OCI-LY1 (cell line): ENCODE data around the gene TGM1.

Source experiments
- CTCF ChIP-seq: fragments of 200-600 bp; sonication (generic), shearing (Covaris generic); IDR thresholded peaks from 2 replicates; pipeline ENCODE4 v1.5.1; 2017; ENCODE audit warnings: mild to moderate bottlenecking, antibody characterized with exemption, low read length, moderate library complexity, mixed read lengths
- EZH2 ChIP-seq: fragments of 200-600 bp; sonication (generic), shearing (Covaris generic); IDR thresholded peaks from 2 replicates; pipeline ENCODE4 v1.8.0; 2017; ENCODE audit warnings: borderline replicate concordance, mixed run types, mild to moderate bottlenecking, antibody characterized with exemption, low read length, moderate library complexity, mixed read lengths

GRCh38 chr14:24293525-24293924, 30.5 kb upstream of the TGM1 start:
- TF ChIP-seq CTCF (no peak), EZH2 (no peak)
